ENCODE results near the gene FCER1G.

DNA sequence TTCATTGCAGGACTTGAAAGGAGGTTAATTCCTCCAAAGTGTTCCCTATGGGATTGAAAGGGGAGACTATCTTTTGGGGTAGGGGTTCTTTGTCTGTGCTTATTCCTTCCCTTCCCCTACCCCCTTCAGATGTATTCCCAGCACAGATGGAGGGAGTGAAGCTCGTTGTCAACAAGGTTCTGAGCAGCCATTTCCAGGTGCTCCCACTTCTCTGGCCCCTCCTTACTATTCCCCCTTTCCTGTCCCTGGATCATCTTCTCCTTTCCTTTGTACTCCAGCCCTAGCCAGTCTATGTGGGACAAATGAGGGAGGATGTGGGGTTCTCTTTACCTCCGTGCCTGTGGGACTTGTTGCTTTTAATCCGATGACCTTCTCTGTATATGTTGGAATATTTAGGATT, 11.7 kb downstream of the FCER1G start:
- TF ChIP-seq, protein P1, sequence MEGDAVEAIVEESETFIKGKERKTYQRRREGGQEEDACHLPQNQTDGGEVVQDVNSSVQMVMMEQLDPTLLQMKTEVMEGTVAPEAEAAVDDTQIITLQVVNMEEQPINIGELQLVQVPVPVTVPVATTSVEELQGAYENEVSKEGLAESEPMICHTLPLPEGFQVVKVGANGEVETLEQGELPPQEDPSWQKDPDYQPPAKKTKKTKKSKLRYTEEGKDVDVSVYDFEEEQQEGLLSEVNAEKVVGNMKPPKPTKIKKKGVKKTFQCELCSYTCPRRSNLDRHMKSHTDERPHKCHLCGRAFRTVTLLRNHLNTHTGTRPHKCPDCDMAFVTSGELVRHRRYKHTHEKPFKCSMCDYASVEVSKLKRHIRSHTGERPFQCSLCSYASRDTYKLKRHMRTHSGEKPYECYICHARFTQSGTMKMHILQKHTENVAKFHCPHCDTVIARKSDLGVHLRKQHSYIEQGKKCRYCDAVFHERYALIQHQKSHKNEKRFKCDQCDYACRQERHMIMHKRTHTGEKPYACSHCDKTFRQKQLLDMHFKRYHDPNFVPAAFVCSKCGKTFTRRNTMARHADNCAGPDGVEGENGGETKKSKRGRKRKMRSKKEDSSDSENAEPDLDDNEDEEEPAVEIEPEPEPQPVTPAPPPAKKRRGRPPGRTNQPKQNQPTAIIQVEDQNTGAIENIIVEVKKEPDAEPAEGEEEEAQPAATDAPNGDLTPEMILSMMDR (IDR thresholded peaks at IDR 0.05 in 8 of 11, conservative IDR thresholded peaks at IDR 0.05 in 3 of 11) = no peak
- no peak for TF ChIP-seq POLR2A (IDR thresholded peaks at IDR 0.05)
